ENCODE measurements around the gene BCAR1. TPM values are rescaled to one million over a fixed set of nuclear protein-coding genes. Genes with fewer than 3 reads are reported as not detected.

Gene BCAR1
- total and polyA plus RNA-seq, 2 of the 13 experiments (the other 11 are each of a cell fraction or from before 2014, with no cell fraction given) = 48.1 to 51.7 TPM

GRCh38 chr16:75271441-75272096, 20.1 kb upstream of the BCAR1 start (continued):
- TF ChIP-seq, protein P1, sequence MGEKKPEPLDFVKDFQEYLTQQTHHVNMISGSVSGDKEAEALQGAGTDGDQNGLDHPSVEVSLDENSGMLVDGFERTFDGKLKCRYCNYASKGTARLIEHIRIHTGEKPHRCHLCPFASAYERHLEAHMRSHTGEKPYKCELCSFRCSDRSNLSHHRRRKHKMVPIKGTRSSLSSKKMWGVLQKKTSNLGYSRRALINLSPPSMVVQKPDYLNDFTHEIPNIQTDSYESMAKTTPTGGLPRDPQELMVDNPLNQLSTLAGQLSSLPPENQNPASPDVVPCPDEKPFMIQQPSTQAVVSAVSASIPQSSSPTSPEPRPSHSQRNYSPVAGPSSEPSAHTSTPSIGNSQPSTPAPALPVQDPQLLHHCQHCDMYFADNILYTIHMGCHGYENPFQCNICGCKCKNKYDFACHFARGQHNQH (CRISPR knock-in tag; IDR thresholded peaks at IDR 0.05) = no peak
- no peak for TF ChIP-seq AHR (CRISPR knock-in tag; IDR thresholded peaks at IDR 0.05)
- TF ChIP-seq MZF1 (CRISPR knock-in tag; IDR thresholded peaks at IDR 0.05; ENCODE audit: borderline replicate concordance) = no peak
- no peak for TF ChIP-seq SKI (IDR thresholded peaks at IDR 0.05; ENCODE audit: partially characterized antibody)
- no peak for TF ChIP-seq TBL1XR1 (IDR thresholded peaks at IDR 0.05; ENCODE audit: borderline replicate concordance, low read length, partially characterized antibody)
- 0 out of 2 replicates have a peak, but pooled peaks have one; percentile 40 for TF ChIP-seq GFI1 (CRISPR knock-in tag; IDR thresholded peaks at IDR 0.05; ENCODE audit: borderline replicate concordance)
- TF ChIP-seq, protein P2, sequence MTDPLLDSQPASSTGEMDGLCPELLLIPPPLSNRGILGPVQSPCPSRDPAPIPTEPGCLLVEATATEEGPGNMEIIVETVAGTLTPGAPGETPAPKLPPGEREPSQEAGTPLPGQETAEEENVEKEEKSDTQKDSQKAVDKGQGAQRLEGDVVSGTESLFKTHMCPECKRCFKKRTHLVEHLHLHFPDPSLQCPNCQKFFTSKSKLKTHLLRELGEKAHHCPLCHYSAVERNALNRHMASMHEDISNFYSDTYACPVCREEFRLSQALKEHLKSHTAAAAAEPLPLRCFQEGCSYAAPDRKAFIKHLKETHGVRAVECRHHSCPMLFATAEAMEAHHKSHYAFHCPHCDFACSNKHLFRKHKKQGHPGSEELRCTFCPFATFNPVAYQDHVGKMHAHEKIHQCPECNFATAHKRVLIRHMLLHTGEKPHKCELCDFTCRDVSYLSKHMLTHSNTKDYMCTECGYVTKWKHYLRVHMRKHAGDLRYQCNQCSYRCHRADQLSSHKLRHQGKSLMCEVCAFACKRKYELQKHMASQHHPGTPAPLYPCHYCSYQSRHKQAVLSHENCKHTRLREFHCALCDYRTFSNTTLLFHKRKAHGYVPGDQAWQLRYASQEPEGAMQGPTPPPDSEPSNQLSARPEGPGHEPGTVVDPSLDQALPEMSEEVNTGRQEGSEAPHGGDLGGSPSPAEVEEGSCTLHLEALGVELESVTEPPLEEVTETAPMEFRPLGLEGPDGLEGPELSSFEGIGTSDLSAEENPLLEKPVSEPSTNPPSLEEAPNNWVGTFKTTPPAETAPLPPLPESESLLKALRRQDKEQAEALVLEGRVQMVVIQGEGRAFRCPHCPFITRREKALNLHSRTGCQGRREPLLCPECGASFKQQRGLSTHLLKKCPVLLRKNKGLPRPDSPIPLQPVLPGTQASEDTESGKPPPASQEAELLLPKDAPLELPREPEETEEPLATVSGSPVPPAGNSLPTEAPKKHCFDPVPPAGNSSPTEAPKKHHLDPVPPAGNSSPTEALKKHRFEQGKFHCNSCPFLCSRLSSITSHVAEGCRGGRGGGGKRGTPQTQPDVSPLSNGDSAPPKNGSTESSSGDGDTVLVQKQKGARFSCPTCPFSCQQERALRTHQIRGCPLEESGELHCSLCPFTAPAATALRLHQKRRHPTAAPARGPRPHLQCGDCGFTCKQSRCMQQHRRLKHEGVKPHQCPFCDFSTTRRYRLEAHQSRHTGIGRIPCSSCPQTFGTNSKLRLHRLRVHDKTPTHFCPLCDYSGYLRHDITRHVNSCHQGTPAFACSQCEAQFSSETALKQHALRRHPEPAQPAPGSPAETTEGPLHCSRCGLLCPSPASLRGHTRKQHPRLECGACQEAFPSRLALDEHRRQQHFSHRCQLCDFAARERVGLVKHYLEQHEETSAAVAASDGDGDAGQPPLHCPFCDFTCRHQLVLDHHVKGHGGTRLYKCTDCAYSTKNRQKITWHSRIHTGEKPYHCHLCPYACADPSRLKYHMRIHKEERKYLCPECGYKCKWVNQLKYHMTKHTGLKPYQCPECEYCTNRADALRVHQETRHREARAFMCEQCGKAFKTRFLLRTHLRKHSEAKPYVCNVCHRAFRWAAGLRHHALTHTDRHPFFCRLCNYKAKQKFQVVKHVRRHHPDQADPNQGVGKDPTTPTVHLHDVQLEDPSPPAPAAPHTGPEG (CRISPR knock-in tag; IDR thresholded peaks at IDR 0.05) = no peak
- TF ChIP-seq ESRRA (CRISPR knock-in tag; IDR thresholded peaks at IDR 0.05; ENCODE audit: low read depth) = no peak
- peak; percentile 83; the same call in 1 of the 2 replicates for TF ChIP-seq BCL6 (CRISPR knock-in tag; IDR thresholded peaks at IDR 0.05)
- TF ChIP-seq BRCA1 (CRISPR knock-in tag; IDR thresholded peaks at IDR 0.05) = no peak
- TF ChIP-seq PAF1 (CRISPR knock-in tag; IDR thresholded peaks at IDR 0.05) = no peak
- no peak for TF ChIP-seq ZNF432 (CRISPR knock-in tag; IDR thresholded peaks at IDR 0.05; ENCODE audit: borderline replicate concordance)
- TF ChIP-seq ZBTB7B (CRISPR knock-in tag; IDR thresholded peaks at IDR 0.05) = 0 out of 2 replicates have a peak, but pooled peaks have one; percentile 28
- TF ChIP-seq, protein P3, sequence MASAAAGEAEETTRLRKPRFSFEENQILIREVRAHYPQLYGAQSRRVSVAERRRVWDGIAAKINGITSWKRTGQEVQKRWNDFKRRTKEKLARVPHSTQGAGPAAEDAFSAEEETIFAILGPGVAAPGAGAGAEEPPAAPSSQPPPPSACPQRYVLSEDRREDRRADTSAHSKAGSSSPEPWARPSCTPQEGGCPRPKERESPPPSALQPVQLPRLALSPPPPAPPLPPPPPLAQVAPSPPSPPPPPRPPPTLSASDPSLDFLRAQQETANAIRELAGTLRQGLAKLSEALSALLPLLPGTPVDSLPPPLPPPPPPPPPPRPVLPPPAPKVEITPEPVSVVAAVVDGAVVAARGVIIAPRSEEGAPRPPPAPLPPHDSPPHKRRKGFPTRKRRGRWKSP (CRISPR knock-in tag; IDR thresholded peaks at IDR 0.05) = no peak
- no peak for TF ChIP-seq NR2C2 (CRISPR knock-in tag; IDR thresholded peaks at IDR 0.05; ENCODE audit: borderline replicate concordance)
- TF ChIP-seq CERS6 (CRISPR knock-in tag; IDR thresholded peaks at IDR 0.05) = no peak
- TF ChIP-seq PHF8 (CRISPR knock-in tag; IDR thresholded peaks at IDR 0.05) = no peak
- TF ChIP-seq, protein P4, sequence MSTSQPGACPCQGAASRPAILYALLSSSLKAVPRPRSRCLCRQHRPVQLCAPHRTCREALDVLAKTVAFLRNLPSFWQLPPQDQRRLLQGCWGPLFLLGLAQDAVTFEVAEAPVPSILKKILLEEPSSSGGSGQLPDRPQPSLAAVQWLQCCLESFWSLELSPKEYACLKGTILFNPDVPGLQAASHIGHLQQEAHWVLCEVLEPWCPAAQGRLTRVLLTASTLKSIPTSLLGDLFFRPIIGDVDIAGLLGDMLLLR (CRISPR knock-in tag; IDR thresholded peaks at IDR 0.05) = no peak
- no peak for TF ChIP-seq CHD4 (IDR thresholded peaks at IDR 0.05; ENCODE audit: borderline replicate concordance, low read length)
- TF ChIP-seq ZMYM3 (CRISPR knock-in tag; IDR thresholded peaks at IDR 0.05) = no peak
- no peak for TF ChIP-seq MXI1 (IDR thresholded peaks at IDR 0.05; ENCODE audit: borderline replicate concordance, low read depth, low read length)

All from HepG2 (cell line).